GM18526 (cell line): ENCODE results near the gene NF1.

Source experiments
- POLR2A ChIP-seq: IDR thresholded peaks from 3 replicates; pipeline ENCODE4 v1.6.1; 2011; ENCODE audit not compliant: insufficient read length; ENCODE audit errors: extremely low read depth

The NF1 gene

DNA sequence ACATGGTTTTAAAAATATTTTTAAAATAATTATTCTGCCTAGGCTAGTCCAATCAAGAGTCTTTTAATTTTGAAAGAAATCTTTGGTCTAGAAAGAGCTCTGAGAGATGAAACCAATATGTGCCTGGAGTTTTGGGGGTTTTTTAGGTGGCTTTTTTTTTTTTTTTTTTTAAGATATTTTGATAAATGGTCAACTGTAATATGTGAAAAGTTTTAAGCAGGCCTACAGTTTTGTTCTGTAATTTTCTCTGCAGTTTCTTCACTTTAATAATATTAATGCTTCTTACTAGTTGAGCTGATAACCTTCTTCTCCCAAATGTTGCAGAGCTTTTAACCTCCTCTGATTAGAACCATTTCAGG is 157.2 kb downstream of the NF1 start:
- no peak for TF ChIP-seq POLR2A

DNA sequence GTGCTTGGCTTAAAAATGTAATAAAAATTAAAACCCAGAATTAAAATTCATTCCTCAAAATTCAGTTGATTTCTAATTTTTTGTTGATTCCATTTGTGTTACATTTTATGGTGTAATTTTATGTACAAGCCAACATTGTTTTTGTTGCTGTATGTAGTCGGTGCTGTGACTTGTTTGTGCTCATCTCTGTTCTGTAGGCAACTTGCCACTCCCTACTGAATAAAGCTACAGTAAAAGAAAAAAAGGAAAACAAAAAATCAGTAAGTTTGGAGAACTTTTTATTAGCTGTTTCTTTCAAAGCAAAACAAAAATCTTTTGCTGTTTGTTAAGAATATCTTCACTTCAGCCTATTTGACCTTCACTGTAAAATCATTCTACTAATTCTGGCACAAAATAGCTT is 158.0 kb downstream of the NF1 start:
- TF ChIP-seq POLR2A: no peak

GRCh38 chr17:31254654-31255053 is 159.9 kb downstream of the NF1 start:
- TF ChIP-seq POLR2A: no peak

DNA sequence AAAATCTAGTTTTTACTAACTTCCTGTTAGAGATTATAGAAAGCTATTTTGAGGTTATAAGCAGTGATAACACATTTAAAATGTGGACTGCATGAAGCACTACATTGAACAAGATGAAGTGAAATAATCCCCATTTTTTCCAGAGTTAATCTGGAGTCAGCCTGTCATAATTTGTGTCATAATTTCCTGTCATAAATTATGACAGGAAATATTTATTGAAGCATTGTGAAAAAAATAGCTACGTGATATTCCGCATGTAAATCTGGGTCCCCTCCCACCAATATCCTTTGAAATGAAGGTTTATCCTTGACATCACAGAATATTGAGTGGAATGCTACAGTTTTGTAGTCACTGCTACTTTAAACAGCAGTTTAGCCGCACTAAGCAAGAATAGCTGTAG is 162.2 kb downstream of the NF1 start:
- no peak for TF ChIP-seq POLR2A

DNA sequence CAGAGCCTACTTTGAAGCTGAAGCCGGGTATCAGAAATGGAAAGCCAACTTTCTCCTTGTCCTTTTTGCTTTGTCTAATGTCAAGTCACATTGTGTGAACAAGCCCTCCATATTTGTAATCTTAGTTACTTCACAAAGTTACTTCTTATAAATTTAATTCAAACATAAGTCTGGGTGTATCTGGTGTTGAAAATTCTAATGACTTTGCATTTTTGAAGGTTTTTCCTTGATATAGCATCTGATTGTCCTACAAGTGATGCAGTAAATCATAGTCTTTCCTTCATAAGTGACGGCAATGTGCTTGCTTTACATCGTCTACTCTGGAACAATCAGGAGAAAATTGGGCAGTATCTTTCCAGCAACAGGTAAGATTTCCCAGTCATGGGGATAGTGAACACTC is 165.4 kb downstream of the NF1 start:
- TF ChIP-seq POLR2A: no peak

DNA sequence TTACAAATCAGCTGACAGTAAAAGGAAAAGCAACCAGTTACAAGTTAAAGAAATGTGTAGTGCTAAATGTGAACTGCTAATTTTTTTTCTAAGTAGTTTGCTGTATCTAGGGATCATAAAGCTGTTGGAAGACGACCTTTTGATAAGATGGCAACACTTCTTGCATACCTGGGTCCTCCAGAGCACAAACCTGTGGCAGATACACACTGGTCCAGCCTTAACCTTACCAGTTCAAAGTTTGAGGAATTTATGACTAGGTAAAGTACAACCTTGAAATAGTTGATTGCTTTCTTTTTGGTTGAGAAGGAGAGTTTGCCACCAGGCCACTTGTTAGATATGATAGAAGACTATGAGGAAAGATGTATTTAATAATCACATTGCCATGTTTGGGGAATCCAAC is 166.8 kb downstream of the NF1 start:
- TF ChIP-seq POLR2A: no peak

- no peak for TF ChIP-seq POLR2A
These were observed 171.3 kb downstream of the NF1 start for GRCh38 chr17:31266042-31266441.

DNA sequence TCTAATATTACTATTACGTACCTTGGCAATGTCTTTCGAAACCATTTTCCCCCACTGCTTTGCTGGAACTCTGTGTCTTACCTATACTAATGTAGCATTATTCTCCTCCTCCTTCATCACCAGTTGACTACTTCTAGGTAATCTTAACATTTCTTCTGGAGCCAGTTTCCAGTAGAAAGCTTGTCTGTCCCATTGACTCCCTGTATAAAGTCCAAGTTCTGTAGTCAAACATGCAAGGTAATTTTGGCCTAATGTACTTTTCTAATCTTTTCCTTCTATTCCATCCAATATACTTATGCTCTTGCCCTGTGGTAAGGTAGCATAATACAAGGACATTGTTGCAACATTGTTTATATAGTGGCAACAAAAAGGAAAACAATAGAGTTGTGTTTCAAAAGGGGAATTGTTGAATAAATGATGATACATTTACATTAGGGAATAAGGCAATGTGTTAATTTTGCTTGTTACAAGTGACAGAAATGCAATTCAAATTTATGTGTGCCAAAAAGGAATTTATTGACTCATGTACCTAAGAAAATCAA is 174.3 kb downstream of the NF1 start:
- no peak for TF ChIP-seq POLR2A

DNA sequence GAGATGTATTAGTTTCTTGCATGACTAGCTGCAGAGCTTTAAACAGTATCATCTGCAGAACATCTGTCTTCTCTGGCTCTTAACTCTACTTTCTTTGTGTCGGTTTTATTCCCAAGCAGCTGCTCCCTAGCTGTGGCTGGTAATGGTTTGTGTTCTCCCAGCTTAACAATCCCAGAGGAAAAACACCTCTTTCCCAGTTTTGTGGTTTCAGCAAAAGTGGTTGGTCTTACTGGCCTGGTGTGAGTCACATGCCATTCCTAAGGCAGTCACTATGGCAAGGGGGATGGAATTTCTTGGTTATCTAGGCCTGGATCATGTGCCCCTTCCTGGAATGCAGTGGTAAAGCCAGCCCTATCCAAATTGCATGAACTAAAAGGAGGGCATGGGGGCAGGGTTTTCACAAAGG is 174.8 kb downstream of the NF1 start:
- TF ChIP-seq POLR2A: no peak

DNA sequence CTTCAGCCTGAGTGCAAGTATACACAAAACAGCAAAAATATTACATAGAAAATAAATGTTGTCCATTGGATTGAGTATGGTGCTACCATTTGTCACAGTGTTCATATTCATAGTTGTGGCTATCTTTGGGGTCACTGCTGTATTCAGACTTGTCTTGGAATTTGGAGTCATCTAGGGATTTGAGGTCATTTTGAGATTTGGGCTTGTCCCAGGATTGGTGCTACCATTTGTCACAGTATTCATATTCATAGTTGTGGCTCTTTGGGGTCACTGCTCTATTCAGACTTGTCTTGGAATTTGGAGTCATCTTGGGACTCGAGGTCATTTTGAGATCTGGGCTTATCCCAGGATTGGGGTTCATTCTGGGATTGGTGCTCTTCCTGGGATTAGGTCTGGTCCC is 177.5 kb downstream of the NF1 start:
- TF ChIP-seq POLR2A: no peak

DNA sequence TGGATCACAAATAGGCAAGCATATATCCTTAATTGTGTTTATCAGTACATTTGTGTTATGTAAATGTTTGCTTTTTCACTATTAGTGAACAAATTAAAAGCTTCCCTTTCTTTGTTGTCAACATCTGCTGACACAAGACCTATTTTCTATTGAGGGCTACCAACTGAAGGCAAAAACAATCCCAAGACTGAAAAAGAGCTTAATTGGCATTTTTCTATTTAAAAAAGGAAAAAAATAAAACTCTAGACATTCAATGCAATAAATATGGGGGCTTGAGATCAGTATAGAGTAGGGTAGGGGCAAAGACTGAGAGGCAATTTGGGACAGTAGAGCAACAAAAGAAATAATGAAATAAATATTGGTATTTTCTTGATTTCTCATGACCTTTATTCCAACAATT is 178.0 kb downstream of the NF1 start:
- no peak for TF ChIP-seq POLR2A

DNA sequence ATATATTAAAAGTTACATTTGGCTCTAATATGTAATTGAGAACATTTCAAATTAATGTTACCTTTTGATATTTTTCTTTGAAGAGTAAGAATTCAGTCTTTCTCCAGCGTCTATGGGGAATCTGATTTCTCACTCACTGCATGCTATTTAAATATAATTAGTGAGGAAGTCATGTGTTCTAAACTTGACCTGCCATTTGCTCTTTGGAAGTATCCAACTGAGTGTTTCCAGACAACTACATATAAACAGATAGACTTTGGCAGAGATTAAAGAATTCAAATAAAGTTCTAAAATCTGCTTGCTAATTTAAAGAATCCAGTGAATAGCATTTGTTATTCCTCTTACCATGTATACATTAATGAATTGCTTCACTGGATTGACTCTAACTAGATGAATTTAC is 178.7 kb downstream of the NF1 start:
- TF ChIP-seq POLR2A: no peak

- no peak for TF ChIP-seq POLR2A
These were observed 179.5 kb downstream of the NF1 start for GRCh38 chr17:31274252-31274651.

- TF ChIP-seq POLR2A: no peak
These were observed 180.3 kb downstream of the NF1 start for GRCh38 chr17:31275116-31275515.

DNA sequence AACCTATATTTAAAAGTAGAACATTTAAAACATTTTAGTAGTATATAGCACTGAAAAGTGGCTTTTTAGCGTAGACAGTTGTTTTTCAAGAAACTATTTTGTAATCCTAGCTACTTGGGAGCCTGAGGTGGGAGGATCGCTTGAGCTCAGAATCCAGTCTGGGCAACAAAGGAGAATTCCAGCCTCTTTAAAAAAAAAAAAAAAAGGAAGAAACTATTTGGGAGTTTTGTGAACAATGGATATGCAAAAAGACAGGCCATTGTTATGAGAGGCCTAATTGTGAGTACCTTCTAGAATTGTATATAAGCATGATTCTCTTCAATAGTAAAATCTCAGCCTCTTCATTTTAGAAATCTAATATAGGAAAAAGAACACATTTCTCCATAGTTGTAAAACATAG is 184.6 kb downstream of the NF1 start:
- TF ChIP-seq POLR2A: no peak

- TF ChIP-seq POLR2A: no peak
These were observed 186.3 kb downstream of the NF1 start for GRCh38 chr17:31281061-31281460.

GRCh38 chr17:31283841-31284240 is 189.1 kb downstream of the NF1 start:
- no peak for TF ChIP-seq POLR2A

DNA sequence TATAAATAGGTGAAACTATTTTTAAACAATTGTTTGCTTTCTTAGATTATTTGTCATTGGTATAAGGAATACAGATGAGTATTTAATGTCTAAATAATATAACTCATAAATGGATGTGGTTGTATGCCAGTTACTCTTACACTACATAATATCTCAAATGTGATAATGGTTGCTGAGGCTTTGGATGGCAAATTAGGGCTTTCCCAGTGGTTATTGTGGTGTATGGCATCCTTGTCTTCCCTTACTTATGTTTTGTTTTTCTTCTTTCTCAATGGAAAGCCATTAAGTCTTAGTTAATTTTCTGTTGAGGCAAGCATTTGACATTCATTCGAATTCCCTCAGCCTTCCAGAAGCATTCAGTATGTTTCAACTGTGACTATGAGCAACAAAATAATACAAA is 191.8 kb downstream of the NF1 start:
- no peak for TF ChIP-seq POLR2A
